Vagina (tissue), 2 donors: Measurements from ENCODE around the gene CR2.

Experiments
- POLR2A ChIP-seq, 2 donors: fragments of 450-650 bp; IDR thresholded peaks; one replicate each; pipeline ENCODE4 v1.6.1; 2017; ENCODE audit warnings: antibody characterized with exemption in 2 of 2, mild to moderate bottlenecking in 2 of 2, moderate library complexity in 2 of 2
- TF ChIP-seq, protein P1 (sequence below), 3 experiments: fragments of 450-650 bp in 2 of 3; fragments of 200-600 bp in 1 of 3; sonication (generic) in 1 of 3; IDR thresholded peaks; one replicate each; pipeline ENCODE4 v1.5.1; 2017 to 2019; ENCODE audit warnings: antibody characterized with exemption in 3 of 3, mild to moderate bottlenecking in 2 of 3, moderate library complexity in 2 of 3

GRCh38 chr1:207514890-207515289 is 60.8 kb downstream of the CR2 start:
- TF ChIP-seq, protein P1, sequence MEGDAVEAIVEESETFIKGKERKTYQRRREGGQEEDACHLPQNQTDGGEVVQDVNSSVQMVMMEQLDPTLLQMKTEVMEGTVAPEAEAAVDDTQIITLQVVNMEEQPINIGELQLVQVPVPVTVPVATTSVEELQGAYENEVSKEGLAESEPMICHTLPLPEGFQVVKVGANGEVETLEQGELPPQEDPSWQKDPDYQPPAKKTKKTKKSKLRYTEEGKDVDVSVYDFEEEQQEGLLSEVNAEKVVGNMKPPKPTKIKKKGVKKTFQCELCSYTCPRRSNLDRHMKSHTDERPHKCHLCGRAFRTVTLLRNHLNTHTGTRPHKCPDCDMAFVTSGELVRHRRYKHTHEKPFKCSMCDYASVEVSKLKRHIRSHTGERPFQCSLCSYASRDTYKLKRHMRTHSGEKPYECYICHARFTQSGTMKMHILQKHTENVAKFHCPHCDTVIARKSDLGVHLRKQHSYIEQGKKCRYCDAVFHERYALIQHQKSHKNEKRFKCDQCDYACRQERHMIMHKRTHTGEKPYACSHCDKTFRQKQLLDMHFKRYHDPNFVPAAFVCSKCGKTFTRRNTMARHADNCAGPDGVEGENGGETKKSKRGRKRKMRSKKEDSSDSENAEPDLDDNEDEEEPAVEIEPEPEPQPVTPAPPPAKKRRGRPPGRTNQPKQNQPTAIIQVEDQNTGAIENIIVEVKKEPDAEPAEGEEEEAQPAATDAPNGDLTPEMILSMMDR (IDR thresholded peaks at IDR 0.05) = no peak
- no peak for TF ChIP-seq POLR2A (IDR thresholded peaks at IDR 0.05)
